H1 (cell line): ENCODE data around the gene DOC2A. TPM values are rescaled to one million over a fixed set of nuclear protein-coding genes. Genes with fewer than 3 reads are reported as not detected.

Source experiments
- ASH2L ChIP-seq: fragments of 200-600, 300-600 bp; sonication (generic); IDR thresholded peaks from one replicate; pipeline ENCODE4 v1.7.1; 2017; ENCODE audit warnings: low read length
- BCL11A ChIP-seq, 2 experiments: IDR thresholded peaks; one replicate each; pipeline ENCODE4 v1.6.1; 2011; ENCODE audit warnings: low read depth in 2 of 2, low read length in 2 of 2, mild to moderate bottlenecking in 2 of 2
- CHD1 ChIP-seq: IDR thresholded peaks from 2 replicates; pipeline ENCODE4 v1.6.1; 2012; ENCODE audit warnings: low read depth, low read length, improper control_type of control experiment
- E2F6 ChIP-seq: IDR thresholded peaks from 2 replicates; pipeline ENCODE4 v1.6.1; 2012; ENCODE audit warnings: inconsistent platforms
- EGR1 ChIP-seq: IDR thresholded peaks from 2 replicates; pipeline ENCODE4 v1.6.1; 2011; ENCODE audit warnings: low read depth, low read length, borderline replicate concordance
- GTF2F1 ChIP-seq: IDR thresholded peaks from 2 replicates; pipeline ENCODE4 v1.6.1; 2012; ENCODE audit warnings: low read depth, low read length, improper control_type of control experiment, borderline replicate concordance
- JUN ChIP-seq: IDR thresholded peaks from 2 replicates; pipeline ENCODE4 v1.6.1; 2011; ENCODE audit warnings: low read depth, mild to moderate bottlenecking, improper control_type of control experiment, low read length
- SAP30 ChIP-seq: fragments of 300-600 bp; sonication (generic); IDR thresholded peaks from 2 replicates; pipeline ENCODE4 v1.7.1; 2012; ENCODE audit warnings: low read length, moderate library complexity, mild to moderate bottlenecking, inconsistent platforms; ENCODE audit not compliant: insufficient read depth, insufficient replicate concordance
- TBP ChIP-seq: IDR thresholded peaks from 2 replicates; pipeline ENCODE4 v1.6.1; 2011; ENCODE audit warnings: low read depth, low read length, improper control_type of control experiment
- polyA plus RNA-seq, 7 experiments: library from polyadenylated mRNA; depleted of rRNA in 3 of 7; stranded (reverse) in 5 of 7; unstranded in 2 of 7; fragments of >200 nt in 5 of 7; fragments of 200-250 nt in 2 of 7; gene quantifications; 1 replicate in 5 of 7; 2 replicates in 1 of 7; 4 replicates in 1 of 7; pipeline versions ENCODE4 v1.2.1 to v1.2.3, GENCODE V29; 2011 to 2013; ENCODE audit warnings: missing spikeins in 2 of 7, mixed read lengths in 2 of 7
- total RNA-seq: library from RNA; stranded (reverse); fragmentation: NEBNext Ultra II Directional; extraction: Animal tissue kit (Norgen Biotek cat#: 25700); gene quantifications from 2 replicates; pipeline ENCODE4 v1.2.1, GENCODE V29; 2021

DOC2A gene
- total and polyA plus RNA-seq, 2 of the 8 experiments (the other 6 are each of a cell fraction or from before 2014, with no cell fraction given): 13.9 to 20.7 TPM

- TF ChIP-seq BCL11A (IDR thresholded peaks at IDR 0.05; ENCODE audit: low read depth in 2 of 2, low read length in 2 of 2): no peak
- TF ChIP-seq CHD1: no peak
- no peak for TF ChIP-seq GTF2F1
- no peak for TF ChIP-seq JUN
- no peak for TF ChIP-seq TBP
- TF ChIP-seq EGR1: no peak
- TF ChIP-seq ASH2L: no peak
- no peak for TF ChIP-seq SAP30
- no peak for TF ChIP-seq E2F6
Observed at GRCh38 chr16:30026449-30026848, 15.6 kb upstream of the DOC2A start (continued).
